ENCODE measurements around the gene ABLIM2.

The ABLIM2 gene

DNA sequence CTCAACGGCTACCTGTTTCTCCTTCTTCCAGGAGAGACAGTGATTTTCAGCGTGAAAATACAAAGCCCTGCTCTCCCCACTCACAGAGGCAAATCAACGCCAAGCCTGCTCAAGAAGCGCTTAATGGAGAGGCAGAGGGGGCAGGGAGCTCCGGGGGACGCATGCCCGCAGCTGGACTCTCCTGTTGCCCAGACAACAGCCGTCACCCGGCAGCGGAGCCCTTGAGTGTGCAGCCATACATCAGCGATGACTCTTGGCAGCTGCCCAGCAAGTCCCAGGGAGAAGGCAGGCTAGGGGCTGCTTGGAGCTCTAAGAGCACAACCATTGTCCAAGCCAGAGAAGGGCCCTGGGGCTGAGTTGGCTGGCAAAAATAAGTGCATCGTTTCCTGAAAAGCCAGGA, 148.0 kb downstream of the ABLIM2 start:
- Histone ChIP-seq H3K4me3 (ENCODE audit: low read length in 2 of 2) (no peak overlapping the region), H3K4me1 (ENCODE audit: control insufficient read depth in 2 of 2, insufficient read depth in 2 of 2, low read length in 2 of 2) (peaks cover 3 to 5% of the 10 kb centered on the region in 2 donors), H3K9me3 (ENCODE audit: control insufficient read depth in 2 of 2, low read length in 2 of 2) (no peaks in the 10 kb centered on the region), H3K36me3 (ENCODE audit: control insufficient read depth in 2 of 2, insufficient read depth in 2 of 2, low read length in 2 of 2) (no peaks in the 10 kb centered on the region), H3K27me3 (ENCODE audit: control insufficient read depth in 2 of 2, insufficient read depth in 2 of 2, low read length in 2 of 2) (no peaks in the 10 kb centered on the region), H3K9ac (ENCODE audit: low read depth in 1 of 2, low read length in 2 of 2) (no peak overlapping the region), H3K27ac (ENCODE audit: low read depth in 2 of 2, low read length in 2 of 2) (no peak overlapping the region)

DNA sequence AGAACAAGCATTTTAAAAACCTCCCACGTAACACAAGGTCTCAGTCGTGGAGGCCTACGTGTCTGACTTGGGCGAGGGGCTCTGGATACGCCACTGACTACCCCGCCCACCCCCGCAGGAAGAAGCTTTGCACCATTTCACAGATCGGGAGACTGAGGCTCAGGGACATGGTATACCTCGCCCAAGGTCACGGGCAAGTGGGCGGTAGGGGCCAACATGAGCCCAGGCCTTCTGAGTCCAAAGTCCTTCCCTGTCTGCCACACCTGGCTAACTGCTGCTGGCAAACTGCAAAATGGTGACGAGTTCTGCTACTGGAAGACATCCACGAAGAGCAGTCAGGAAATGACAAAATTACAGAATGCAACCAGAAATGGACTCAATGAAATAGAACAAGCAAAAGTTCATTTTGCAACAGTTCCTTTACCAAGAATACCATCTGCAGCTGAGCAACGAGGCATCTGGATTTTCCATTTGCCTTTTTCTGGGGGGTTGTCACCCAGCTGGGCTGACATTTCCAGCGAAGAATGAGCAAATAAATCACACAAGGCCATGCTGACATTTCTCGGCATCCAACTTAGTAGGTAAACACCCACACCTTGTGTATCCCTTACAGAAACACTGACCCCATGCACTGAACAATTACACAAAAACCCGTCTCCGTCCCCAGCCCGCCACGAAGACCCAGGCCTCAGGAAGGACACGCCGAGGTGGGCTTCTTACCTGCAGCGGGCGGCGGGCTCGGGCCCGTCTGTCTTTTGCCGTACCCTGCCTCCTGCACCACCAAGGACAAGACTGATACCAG, 148.7 kb downstream of the ABLIM2 start:
- Histone ChIP-seq H3K9me3 (ENCODE audit: control insufficient read depth in 2 of 2, low read length in 2 of 2) (no peaks in the 10 kb centered on the region), H3K4me3 (ENCODE audit: low read length in 2 of 2) (no peak overlapping the region), H3K4me1 (ENCODE audit: control insufficient read depth in 2 of 2, insufficient read depth in 2 of 2, low read length in 2 of 2) (peaks cover 3 to 5% of the 10 kb centered on the region in 2 donors), H3K27me3 (ENCODE audit: control insufficient read depth in 2 of 2, insufficient read depth in 2 of 2, low read length in 2 of 2) (no peaks in the 10 kb centered on the region), H3K27ac (ENCODE audit: low read depth in 2 of 2, low read length in 2 of 2) (no peak overlapping the region), H3K36me3 (ENCODE audit: control insufficient read depth in 2 of 2, insufficient read depth in 2 of 2, low read length in 2 of 2) (no peaks in the 10 kb centered on the region), H3K9ac (ENCODE audit: low read depth in 1 of 2, low read length in 2 of 2) (peak overlapping the region in 1 of 2 donors; percentile 1)

DNA sequence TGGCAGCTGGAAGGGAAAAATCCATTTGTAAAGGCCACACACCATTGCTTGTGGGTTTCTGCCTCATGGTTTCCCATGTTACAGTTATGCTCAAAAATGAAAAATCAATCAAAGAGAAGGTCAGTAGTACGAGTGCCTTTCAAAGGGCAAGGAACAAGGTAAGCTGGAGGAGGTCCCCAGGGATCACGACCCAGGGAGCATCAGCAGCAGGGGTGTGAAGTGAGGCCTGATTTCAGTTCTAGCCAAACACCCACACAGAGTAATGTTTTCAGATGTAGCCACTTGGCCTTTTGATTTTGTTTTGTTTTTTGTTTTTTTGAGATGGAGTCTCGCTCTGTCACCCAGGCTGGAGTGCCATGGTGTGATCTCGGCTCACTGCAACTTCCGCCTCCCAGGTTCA, 149.5 kb downstream of the ABLIM2 start:
- H3K9ac ChIP-seq (ENCODE audit: low read depth in 1 of 2, low read length in 2 of 2), result no peak overlapping the region
- H3K27me3 ChIP-seq (ENCODE audit: control insufficient read depth in 2 of 2, insufficient read depth in 2 of 2, low read length in 2 of 2), result no peaks in the 10 kb centered on the region
- peaks cover 3 to 5% of the 10 kb centered on the region in 2 donors for H3K4me1 ChIP-seq (ENCODE audit: control insufficient read depth in 2 of 2, insufficient read depth in 2 of 2, low read length in 2 of 2)
- H3K4me3 ChIP-seq (ENCODE audit: low read length in 2 of 2), result no peak overlapping the region
- no peaks in the 10 kb centered on the region for H3K9me3 ChIP-seq (ENCODE audit: control insufficient read depth in 2 of 2, low read length in 2 of 2)
- H3K36me3 ChIP-seq (ENCODE audit: control insufficient read depth in 2 of 2, insufficient read depth in 2 of 2, low read length in 2 of 2), result no peaks in the 10 kb centered on the region
- no peak overlapping the region for H3K27ac ChIP-seq (ENCODE audit: low read depth in 2 of 2, low read length in 2 of 2)

DNA sequence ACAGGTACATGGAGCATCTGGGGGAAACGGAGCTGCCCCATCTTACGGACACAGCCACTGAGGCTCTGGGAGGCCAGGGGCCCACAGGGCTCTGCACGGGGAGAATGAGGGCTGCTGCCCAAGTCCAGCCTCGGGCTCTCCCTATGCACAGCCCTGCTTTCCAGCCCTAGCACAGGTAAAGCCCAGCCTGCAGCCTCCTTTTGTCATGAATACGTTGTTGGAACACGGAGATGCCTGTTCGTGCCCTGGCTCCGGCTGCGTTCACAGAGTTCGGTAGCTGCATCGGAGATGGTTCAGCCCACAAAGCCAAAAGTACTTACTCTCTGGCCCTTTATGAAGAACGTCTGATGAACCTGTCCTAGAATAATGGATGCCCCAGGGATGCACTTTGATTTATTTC, 150.2 kb downstream of the ABLIM2 start:
- no peak overlapping the region for H3K9ac ChIP-seq (ENCODE audit: low read depth in 1 of 2, low read length in 2 of 2)
- no peaks in the 10 kb centered on the region for H3K27me3 ChIP-seq (ENCODE audit: control insufficient read depth in 2 of 2, insufficient read depth in 2 of 2, low read length in 2 of 2)
- H3K9me3 ChIP-seq (ENCODE audit: control insufficient read depth in 2 of 2, low read length in 2 of 2), result no peaks in the 10 kb centered on the region
- H3K4me1 ChIP-seq (ENCODE audit: control insufficient read depth in 2 of 2, insufficient read depth in 2 of 2, low read length in 2 of 2), result peaks cover 3 to 5% of the 10 kb centered on the region in 2 donors
- H3K27ac ChIP-seq (ENCODE audit: low read depth in 2 of 2, low read length in 2 of 2), result no peak overlapping the region
- no peaks in the 10 kb centered on the region for H3K36me3 ChIP-seq (ENCODE audit: control insufficient read depth in 2 of 2, insufficient read depth in 2 of 2, low read length in 2 of 2)
- H3K4me3 ChIP-seq (ENCODE audit: low read length in 2 of 2), result no peak overlapping the region

DNA sequence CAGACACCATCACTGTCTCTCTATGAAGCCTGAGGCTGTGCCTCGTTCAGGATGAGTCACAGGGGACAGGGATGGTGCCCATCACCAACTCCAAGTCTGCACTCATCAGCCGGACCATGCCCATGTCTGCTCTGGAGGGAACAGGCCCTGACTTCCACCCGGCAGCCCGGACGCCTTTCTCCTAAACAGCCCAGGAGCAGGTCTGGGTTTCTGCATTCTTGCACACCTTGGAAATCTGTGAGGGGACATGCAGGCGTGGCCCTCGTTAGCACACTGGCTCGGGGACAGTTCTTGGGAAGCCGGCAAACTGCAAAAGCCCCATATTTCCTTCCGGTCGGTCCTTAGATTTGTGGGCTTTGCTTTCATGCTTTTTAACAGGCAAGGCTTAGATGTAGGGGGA, 151.0 kb downstream of the ABLIM2 start:
- H3K4me3 ChIP-seq (ENCODE audit: low read length in 2 of 2), result no peak overlapping the region
- no peak overlapping the region for H3K9ac ChIP-seq (ENCODE audit: low read depth in 1 of 2, low read length in 2 of 2)
- no peaks in the 10 kb centered on the region for H3K36me3 ChIP-seq (ENCODE audit: control insufficient read depth in 2 of 2, insufficient read depth in 2 of 2, low read length in 2 of 2)
- H3K27me3 ChIP-seq (ENCODE audit: control insufficient read depth in 2 of 2, insufficient read depth in 2 of 2, low read length in 2 of 2), result no peaks in the 10 kb centered on the region
- H3K4me1 ChIP-seq (ENCODE audit: control insufficient read depth in 2 of 2, insufficient read depth in 2 of 2, low read length in 2 of 2), result peaks cover 3 to 5% of the 10 kb centered on the region in 2 donors
- no peaks in the 10 kb centered on the region for H3K9me3 ChIP-seq (ENCODE audit: control insufficient read depth in 2 of 2, low read length in 2 of 2)
- no peak overlapping the region for H3K27ac ChIP-seq (ENCODE audit: low read depth in 2 of 2, low read length in 2 of 2)

DNA sequence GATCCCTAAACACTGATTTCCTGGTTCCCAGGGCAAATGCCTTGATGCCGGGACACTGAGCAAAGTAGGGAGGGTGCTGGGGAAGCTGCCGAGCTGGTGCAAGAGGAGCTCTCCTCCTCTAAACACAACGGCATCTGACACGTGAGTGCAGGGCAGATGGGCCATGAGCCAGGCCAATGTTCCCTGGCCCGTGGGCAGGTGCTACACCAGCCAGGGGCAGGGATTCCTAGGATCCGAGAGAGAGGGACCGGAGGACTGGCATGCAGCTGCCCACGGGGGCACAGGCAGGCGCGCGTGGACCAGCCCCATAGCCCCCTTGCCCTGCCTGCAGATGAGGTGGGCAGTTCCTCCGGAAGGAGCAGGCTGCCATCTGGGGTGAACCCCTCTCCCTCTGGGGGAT, 152.1 kb downstream of the ABLIM2 start:
- no peak overlapping the region for H3K9ac ChIP-seq (ENCODE audit: low read depth in 1 of 2, low read length in 2 of 2)
- H3K4me1 ChIP-seq (ENCODE audit: control insufficient read depth in 2 of 2, insufficient read depth in 2 of 2, low read length in 2 of 2), result peaks cover 3 to 5% of the 10 kb centered on the region in 2 donors
- no peaks in the 10 kb centered on the region for H3K9me3 ChIP-seq (ENCODE audit: control insufficient read depth in 2 of 2, low read length in 2 of 2)
- no peak overlapping the region for H3K4me3 ChIP-seq (ENCODE audit: low read length in 2 of 2)
- no peaks in the 10 kb centered on the region for H3K27me3 ChIP-seq (ENCODE audit: control insufficient read depth in 2 of 2, insufficient read depth in 2 of 2, low read length in 2 of 2)
- H3K36me3 ChIP-seq (ENCODE audit: control insufficient read depth in 2 of 2, insufficient read depth in 2 of 2, low read length in 2 of 2), result no peaks in the 10 kb centered on the region
- H3K27ac ChIP-seq (ENCODE audit: low read depth in 2 of 2, low read length in 2 of 2), result no peak overlapping the region

DNA sequence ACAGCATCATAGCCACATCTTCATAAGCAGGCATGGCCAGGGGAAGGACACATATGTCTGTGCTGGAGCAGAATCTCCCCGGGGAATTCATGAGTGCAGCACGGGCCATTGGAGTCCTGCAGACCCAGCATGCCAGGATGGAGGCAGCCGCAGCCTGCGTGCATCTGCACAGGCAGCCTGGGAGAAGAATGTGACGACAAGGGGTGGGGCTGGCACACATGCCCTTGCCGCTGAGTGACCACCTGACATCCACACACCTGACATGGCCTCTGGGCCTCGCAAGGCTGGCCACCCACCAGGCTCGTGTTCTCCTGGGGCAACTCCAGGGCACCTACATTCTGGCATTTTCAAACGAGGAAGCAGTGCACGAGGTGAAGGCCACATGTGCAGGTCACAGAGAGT, 152.8 kb downstream of the ABLIM2 start:
- H3K9me3 ChIP-seq (ENCODE audit: control insufficient read depth in 2 of 2, low read length in 2 of 2), result no peaks in the 10 kb centered on the region
- H3K27me3 ChIP-seq (ENCODE audit: control insufficient read depth in 2 of 2, insufficient read depth in 2 of 2, low read length in 2 of 2), result no peaks in the 10 kb centered on the region
- peaks cover 3 to 5% of the 10 kb centered on the region in 2 donors for H3K4me1 ChIP-seq (ENCODE audit: control insufficient read depth in 2 of 2, insufficient read depth in 2 of 2, low read length in 2 of 2)
- no peak overlapping the region for H3K9ac ChIP-seq (ENCODE audit: low read depth in 1 of 2, low read length in 2 of 2)
- no peak overlapping the region for H3K4me3 ChIP-seq (ENCODE audit: low read length in 2 of 2)
- no peak overlapping the region for H3K27ac ChIP-seq (ENCODE audit: low read depth in 2 of 2, low read length in 2 of 2)
- no peaks in the 10 kb centered on the region for H3K36me3 ChIP-seq (ENCODE audit: control insufficient read depth in 2 of 2, insufficient read depth in 2 of 2, low read length in 2 of 2)

DNA sequence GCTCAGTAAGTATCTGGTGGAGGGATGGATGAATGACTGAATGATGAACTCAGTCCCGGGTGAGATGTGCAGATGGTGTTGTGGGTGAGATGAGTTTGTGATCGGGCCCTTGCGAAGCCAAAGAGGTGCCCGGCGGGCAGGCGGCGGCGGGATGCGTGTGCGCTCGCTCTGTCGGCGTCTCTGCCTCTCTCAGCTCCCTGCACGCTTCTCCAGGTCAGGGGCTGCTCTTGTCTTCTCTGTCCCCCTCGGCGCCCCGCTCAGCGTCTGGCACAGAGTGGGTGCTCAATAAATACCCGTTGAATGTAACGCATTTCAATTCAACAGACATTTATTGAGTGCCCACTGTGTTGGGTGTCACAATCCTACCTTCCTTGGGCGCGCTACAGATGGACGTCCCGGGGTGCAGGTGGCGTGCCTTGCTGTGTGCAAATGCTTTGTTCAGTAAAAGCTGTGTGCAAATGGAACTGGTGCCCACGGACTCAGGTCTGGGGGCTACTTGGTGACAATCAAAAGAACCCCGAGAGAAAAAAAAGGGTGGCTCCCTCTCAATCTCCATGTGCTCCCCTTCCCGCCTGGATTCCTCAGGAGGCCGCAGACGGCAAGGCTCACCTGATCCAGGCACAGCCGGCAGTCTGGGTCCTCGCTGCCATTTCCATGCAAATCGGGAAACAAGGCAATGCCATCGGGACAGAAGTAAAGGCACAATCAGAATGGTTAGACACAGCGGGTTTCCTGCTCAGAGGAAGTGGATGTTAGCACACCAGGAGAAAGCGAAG, 153.4 kb downstream of the ABLIM2 start:
- Histone ChIP-seq H3K27ac (ENCODE audit: low read depth in 2 of 2, low read length in 2 of 2) (no peak overlapping the region), H3K9me3 (ENCODE audit: control insufficient read depth in 2 of 2, low read length in 2 of 2) (no peaks in the 10 kb centered on the region), H3K9ac (ENCODE audit: low read depth in 1 of 2, low read length in 2 of 2) (no peak overlapping the region), H3K36me3 (ENCODE audit: control insufficient read depth in 2 of 2, insufficient read depth in 2 of 2, low read length in 2 of 2) (no peaks in the 10 kb centered on the region), H3K27me3 (ENCODE audit: control insufficient read depth in 2 of 2, insufficient read depth in 2 of 2, low read length in 2 of 2) (no peaks in the 10 kb centered on the region), H3K4me1 (ENCODE audit: control insufficient read depth in 2 of 2, insufficient read depth in 2 of 2, low read length in 2 of 2) (peaks cover 3 to 5% of the 10 kb centered on the region in 2 donors), H3K4me3 (ENCODE audit: low read length in 2 of 2) (no peak overlapping the region)

DNA sequence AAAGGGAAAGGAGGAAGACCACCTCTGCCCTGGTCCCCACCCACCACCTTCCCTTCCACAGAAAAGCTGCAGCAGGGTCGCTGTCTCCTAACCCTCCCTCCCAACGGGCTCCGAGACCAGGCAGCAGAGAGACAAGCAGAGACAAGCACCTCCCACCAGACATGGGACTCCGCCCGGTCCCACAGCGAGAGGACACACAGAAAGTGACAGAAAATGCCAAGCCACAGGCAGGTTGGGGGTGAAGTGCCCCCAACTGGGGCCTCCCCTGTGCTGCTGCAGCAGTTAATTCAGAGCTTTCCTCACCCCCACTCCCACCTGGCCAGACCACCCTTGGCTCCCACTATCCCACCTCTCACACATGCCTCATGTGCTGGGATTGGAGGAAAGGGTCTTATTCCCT, 154.5 kb downstream of the ABLIM2 start:
- Histone ChIP-seq H3K4me1 (ENCODE audit: control insufficient read depth in 2 of 2, insufficient read depth in 2 of 2, low read length in 2 of 2) (no peaks in the 10 kb centered on the region), H3K36me3 (ENCODE audit: control insufficient read depth in 2 of 2, insufficient read depth in 2 of 2, low read length in 2 of 2) (no peaks in the 10 kb centered on the region), H3K9ac (ENCODE audit: low read depth in 1 of 2, low read length in 2 of 2) (no peak overlapping the region), H3K9me3 (ENCODE audit: control insufficient read depth in 2 of 2, low read length in 2 of 2) (no peaks in the 10 kb centered on the region), H3K27ac (ENCODE audit: low read depth in 2 of 2, low read length in 2 of 2) (no peak overlapping the region), H3K4me3 (ENCODE audit: low read length in 2 of 2) (no peak overlapping the region), H3K27me3 (ENCODE audit: control insufficient read depth in 2 of 2, insufficient read depth in 2 of 2, low read length in 2 of 2) (no peaks in the 10 kb centered on the region)

DNA sequence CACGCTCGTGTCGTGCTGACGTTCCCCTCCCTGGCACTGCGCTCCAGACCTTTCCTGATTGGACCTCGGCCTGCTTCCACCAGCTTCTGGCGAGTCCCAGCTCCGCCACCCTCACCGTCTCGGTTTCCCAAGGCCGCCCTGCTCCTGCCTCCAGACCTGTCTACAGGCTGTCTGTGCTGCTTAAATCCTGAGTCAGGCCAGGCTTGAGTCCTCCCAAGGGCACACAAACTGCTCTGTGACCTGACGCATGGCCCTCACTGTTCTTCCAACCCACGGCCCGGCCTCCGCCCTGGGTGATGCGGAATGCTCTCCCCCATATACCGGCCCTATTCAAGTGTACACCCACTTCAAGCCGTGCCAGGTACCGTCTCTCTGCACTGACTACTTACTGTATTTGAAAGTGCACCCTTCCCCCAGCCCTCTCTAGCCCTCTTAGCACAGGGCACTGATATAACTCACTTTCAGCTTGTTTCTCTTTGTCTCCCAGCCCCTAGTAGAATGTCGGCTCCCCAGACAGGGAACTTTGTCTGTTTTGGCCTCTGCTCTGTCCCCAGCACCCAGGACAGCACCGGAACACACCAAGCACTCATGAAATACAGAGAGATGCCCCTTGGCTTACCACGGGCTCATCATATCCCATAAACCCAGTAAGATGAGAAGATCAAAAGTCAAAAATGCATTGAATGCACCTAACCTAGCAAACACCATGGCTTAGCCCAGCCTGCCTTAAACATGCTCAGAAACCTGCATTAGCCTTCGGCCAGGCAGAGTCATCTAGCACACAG, 155.9 kb downstream of the ABLIM2 start:
- H3K4me3 ChIP-seq (ENCODE audit: low read length in 2 of 2), result no peak overlapping the region
- no peaks in the 10 kb centered on the region for H3K4me1 ChIP-seq (ENCODE audit: control insufficient read depth in 2 of 2, insufficient read depth in 2 of 2, low read length in 2 of 2)
- H3K27me3 ChIP-seq (ENCODE audit: control insufficient read depth in 2 of 2, insufficient read depth in 2 of 2, low read length in 2 of 2), result no peaks in the 10 kb centered on the region
- H3K36me3 ChIP-seq (ENCODE audit: control insufficient read depth in 2 of 2, insufficient read depth in 2 of 2, low read length in 2 of 2), result no peaks in the 10 kb centered on the region
- H3K27ac ChIP-seq (ENCODE audit: low read depth in 2 of 2, low read length in 2 of 2), result no peak overlapping the region
- no peak overlapping the region for H3K9ac ChIP-seq (ENCODE audit: low read depth in 1 of 2, low read length in 2 of 2)
- H3K9me3 ChIP-seq (ENCODE audit: control insufficient read depth in 2 of 2, low read length in 2 of 2), result no peaks in the 10 kb centered on the region

All from mucosa of rectum (tissue), 2 donors.